Liver (tissue), 9 donors: ENCODE measurements around the gene DPF3. TPM values are rescaled to one million over a fixed set of nuclear protein-coding genes. Genes with fewer than 3 reads are reported as not detected.

ENCODE experiments used
- DNase-seq: peaks from one replicate; pipeline ENCODE4 v3.0.0-alpha.2; 2017; ENCODE audit warnings: low spot score
- H3K27ac ChIP-seq, 2 donors: one replicate each; pipeline ENCODE4 v1.7.0; 2013; ENCODE audit warnings: inconsistent platforms in 2 of 2, low read length in 2 of 2, control low read depth in 1 of 2, low read depth in 1 of 2, mild to moderate bottlenecking in 1 of 2
- H3K27me3 ChIP-seq, 4 donors: one replicate each; pipeline versions ENCODE4 v1.6.1 to v1.7.0; 2013; ENCODE audit warnings: low read length in 3 of 4, inconsistent platforms in 1 of 4, mild to moderate bottlenecking in 1 of 4, moderate library complexity in 1 of 4; ENCODE audit not compliant: control insufficient read depth in 4 of 4, insufficient read depth in 4 of 4
- H3K36me3 ChIP-seq, 4 donors: one replicate each; pipeline versions ENCODE4 v1.6.1 to v1.7.0; 2013; ENCODE audit warnings: low read length in 3 of 4, mild to moderate bottlenecking in 3 of 4, low read depth in 1 of 4, moderate library complexity in 1 of 4; ENCODE audit not compliant: control insufficient read depth in 4 of 4, insufficient read depth in 3 of 4
- H3K4me1 ChIP-seq, 4 donors: one replicate each; pipeline versions ENCODE4 v1.6.1 to v1.7.0; 2013; ENCODE audit warnings: low read length in 3 of 4, mild to moderate bottlenecking in 3 of 4, moderate library complexity in 1 of 4; ENCODE audit not compliant: control insufficient read depth in 4 of 4, insufficient read depth in 4 of 4
- H3K4me3 ChIP-seq, 3 donors: one replicate each; pipeline versions ENCODE4 v1.6.1 to v1.7.0; 2013; ENCODE audit warnings: low read length in 3 of 3, control low read depth in 1 of 3, low read depth in 1 of 3, mild to moderate bottlenecking in 1 of 3
- H3K9ac ChIP-seq, 2 donors: one replicate each; pipeline ENCODE4 v1.7.0; 2013; ENCODE audit warnings: low read length in 2 of 2, mild to moderate bottlenecking in 2 of 2, moderate library complexity in 2 of 2, control low read depth in 1 of 2, low read depth in 1 of 2
- H3K9me3 ChIP-seq, 4 donors: one replicate each; pipeline versions ENCODE4 v1.6.1 to v1.7.0; 2013; ENCODE audit warnings: low read length in 3 of 4; ENCODE audit not compliant: control insufficient read depth in 4 of 4
- EGR1 ChIP-seq, 2 donors: IDR thresholded peaks; 2 replicates each; pipeline ENCODE4 v1.6.1; 2016 to 2018; ENCODE audit warnings: antibody characterized with exemption in 2 of 2, low read depth in 2 of 2
- FOXA1 ChIP-seq: IDR thresholded peaks from 2 replicates; pipeline ENCODE4 v1.6.1; 2016; ENCODE audit warnings: antibody characterized with exemption
- FOXA2 ChIP-seq: IDR thresholded peaks from 2 replicates; pipeline ENCODE4 v1.6.1; 2016; ENCODE audit warnings: antibody characterized with exemption
- GABPA ChIP-seq, 2 donors: IDR thresholded peaks in 1 of 2; conservative IDR thresholded peaks in 1 of 2; 2 replicates each; pipeline ENCODE4 v1.6.1; 2016; ENCODE audit warnings: antibody characterized with exemption in 2 of 2, mild to moderate bottlenecking in 1 of 2, moderate library complexity in 1 of 2
- HNF4A ChIP-seq, 2 donors: conservative IDR thresholded peaks; 2 replicates each; pipeline ENCODE4 v1.6.1; 2016; ENCODE audit warnings: antibody characterized with exemption in 2 of 2, mild to moderate bottlenecking in 2 of 2
- HNF4G ChIP-seq: IDR thresholded peaks from 2 replicates; pipeline ENCODE4 v1.6.1; 2016; ENCODE audit warnings: antibody characterized with exemption
- JUND ChIP-seq, 2 donors: IDR thresholded peaks; 2 replicates each; pipeline ENCODE4 v1.6.1; 2016; ENCODE audit warnings: antibody characterized with exemption in 2 of 2
- NR2F2 ChIP-seq: IDR thresholded peaks from 2 replicates; pipeline ENCODE4 v1.6.1; 2016; ENCODE audit warnings: antibody characterized with exemption
- RAD21 ChIP-seq, 2 donors: IDR thresholded peaks; 2 replicates each; pipeline ENCODE4 v1.6.1; 2016; ENCODE audit warnings: antibody characterized with exemption in 2 of 2, mild to moderate bottlenecking in 2 of 2
- RXRA ChIP-seq, 2 donors: IDR thresholded peaks; 2 replicates each; pipeline ENCODE4 v1.6.1; 2017 to 2018; ENCODE audit warnings: antibody characterized with exemption in 2 of 2, mild to moderate bottlenecking in 1 of 2
- SP1 ChIP-seq: IDR thresholded peaks from 2 replicates; pipeline ENCODE4 v1.6.1; 2018; ENCODE audit warnings: antibody characterized with exemption, mild to moderate bottlenecking
- TAF1 ChIP-seq: conservative IDR thresholded peaks from 2 replicates; pipeline ENCODE4 v1.6.1; 2016; ENCODE audit warnings: antibody characterized with exemption, mild to moderate bottlenecking
- YY1 ChIP-seq: IDR thresholded peaks from 2 replicates; pipeline ENCODE4 v1.6.1; 2016; ENCODE audit warnings: antibody characterized with exemption, mild to moderate bottlenecking
- WGBS: extraction: QIAGEN DNeasy Blood & Tissue Kit; methylation state at CpG from one replicate; pipeline ENCODE4 v1.1.7; 2013; 5-methylcytosine and 5-hydroxymethylcytosine counted together
- polyA plus RNA-seq, 2 donors: library from polyadenylated mRNA; stranded (reverse) in 1 of 2; unstranded in 1 of 2; fragments of 200-250 nt in 1 of 2; fragments of >200 nt in 1 of 2; fragmentation: Nextera tagmentation in 1 of 2; extraction: Ambion mirVana in 1 of 2; gene quantifications; one replicate each; pipeline versions ENCODE4 v1.2.1 to v1.2.3, GENCODE V29; 2013 to 2015
- total RNA-seq, 2 donors: library from RNA; depleted of rRNA; stranded (reverse); fragments of >200 nt; gene quantifications; one replicate each; pipeline ENCODE4 v1.2.3, GENCODE V29; 2014
- TF ChIP-seq, protein P1 (sequence below): IDR thresholded peaks from 2 replicates; pipeline ENCODE4 v1.6.1; 2016; ENCODE audit warnings: antibody characterized with exemption
- TF ChIP-seq, protein P2 (sequence below): fragments of 150-350 bp; IDR thresholded peaks from 2 replicates; pipeline ENCODE4 v1.5.1; 2017; ENCODE audit warnings: improper control_type of control experiment, low read depth, low read length; ENCODE audit not compliant: missing input control
- TF ChIP-seq, protein P3 (sequence below): IDR thresholded peaks from 2 replicates; pipeline ENCODE4 v1.6.1; 2016; ENCODE audit warnings: antibody characterized with exemption, mild to moderate bottlenecking
- TF ChIP-seq, protein P4 (sequence below): IDR thresholded peaks from 2 replicates; pipeline ENCODE4 v1.6.1; 2016; ENCODE audit warnings: antibody characterized with exemption
- donor health status: healthy.
- donor health status: healthy.
- donor health status: healthy.
- donor health status: healthy.
- donor health status: healthy.

The DPF3 gene
- total and polyA plus RNA-seq, 4 donors: 1.1 to 23.2 (median 2.5) TPM

DNA sequence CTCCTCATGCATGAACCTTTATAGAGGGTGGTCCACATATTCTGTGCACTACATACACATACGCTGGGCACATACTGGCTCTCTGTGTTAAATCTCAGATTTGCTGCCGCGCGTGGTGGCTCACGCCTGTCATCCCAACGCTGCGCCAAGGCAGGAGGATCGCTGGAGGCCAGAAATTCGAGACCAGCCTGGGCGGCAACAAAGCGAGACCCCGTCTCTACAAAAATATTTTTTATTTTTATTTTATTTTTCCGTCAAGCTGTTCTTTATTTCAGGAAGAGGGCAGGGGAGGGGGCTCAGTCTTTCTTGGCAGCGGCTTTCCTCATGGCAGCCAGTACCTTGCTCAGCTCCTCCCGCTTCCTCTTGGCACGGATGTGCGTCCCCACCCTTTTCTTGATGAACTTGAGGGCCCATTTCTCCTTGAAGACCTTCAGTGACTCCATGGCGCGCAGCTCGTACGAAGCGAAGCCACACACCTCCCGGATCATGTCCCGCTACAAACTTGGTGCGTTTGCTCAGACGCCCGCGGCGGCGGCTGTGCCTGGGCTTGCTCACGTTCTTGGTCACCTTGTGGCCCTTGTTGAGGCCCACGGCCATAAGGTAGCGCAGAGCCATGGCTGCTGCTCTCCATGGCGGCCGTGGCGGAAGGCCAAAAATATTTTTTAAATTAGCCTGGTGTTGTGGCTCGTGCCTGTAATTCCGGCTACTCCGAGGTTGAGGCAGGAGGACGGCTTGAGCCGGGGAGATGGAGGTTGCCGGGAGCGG, 35.6 kb upstream of the DPF3 start:
- H3K27me3 ChIP-seq: no peaks in the 10 kb centered on the region
- DNase-seq: no peak
- WGBS: 97% methylated on average over 43 of the region's 43 CpGs
- no peaks in the 10 kb centered on the region for H3K9me3 ChIP-seq
- H3K4me3 ChIP-seq: no peak overlapping the region
- no peaks in the 10 kb centered on the region for H3K36me3 ChIP-seq
- H3K4me1 ChIP-seq: peaks cover 0 to 10% (median 5%) of the 10 kb centered on the region in 4 donors
- H3K9ac ChIP-seq: no peak overlapping the region
- TF ChIP-seq, protein P1, sequence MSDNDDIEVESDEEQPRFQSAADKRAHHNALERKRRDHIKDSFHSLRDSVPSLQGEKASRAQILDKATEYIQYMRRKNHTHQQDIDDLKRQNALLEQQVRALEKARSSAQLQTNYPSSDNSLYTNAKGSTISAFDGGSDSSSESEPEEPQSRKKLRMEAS: no peak
- TF ChIP-seq, protein P2, sequence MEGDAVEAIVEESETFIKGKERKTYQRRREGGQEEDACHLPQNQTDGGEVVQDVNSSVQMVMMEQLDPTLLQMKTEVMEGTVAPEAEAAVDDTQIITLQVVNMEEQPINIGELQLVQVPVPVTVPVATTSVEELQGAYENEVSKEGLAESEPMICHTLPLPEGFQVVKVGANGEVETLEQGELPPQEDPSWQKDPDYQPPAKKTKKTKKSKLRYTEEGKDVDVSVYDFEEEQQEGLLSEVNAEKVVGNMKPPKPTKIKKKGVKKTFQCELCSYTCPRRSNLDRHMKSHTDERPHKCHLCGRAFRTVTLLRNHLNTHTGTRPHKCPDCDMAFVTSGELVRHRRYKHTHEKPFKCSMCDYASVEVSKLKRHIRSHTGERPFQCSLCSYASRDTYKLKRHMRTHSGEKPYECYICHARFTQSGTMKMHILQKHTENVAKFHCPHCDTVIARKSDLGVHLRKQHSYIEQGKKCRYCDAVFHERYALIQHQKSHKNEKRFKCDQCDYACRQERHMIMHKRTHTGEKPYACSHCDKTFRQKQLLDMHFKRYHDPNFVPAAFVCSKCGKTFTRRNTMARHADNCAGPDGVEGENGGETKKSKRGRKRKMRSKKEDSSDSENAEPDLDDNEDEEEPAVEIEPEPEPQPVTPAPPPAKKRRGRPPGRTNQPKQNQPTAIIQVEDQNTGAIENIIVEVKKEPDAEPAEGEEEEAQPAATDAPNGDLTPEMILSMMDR: no peak
- no peak for TF ChIP-seq EGR1 (IDR thresholded peaks at IDR 0.05; ENCODE audit: low read depth in 2 of 2)
- TF ChIP-seq SP1: no peak
- no peak for TF ChIP-seq GABPA (IDR thresholded peaks at IDR 0.05 in 1 of 2, conservative IDR thresholded peaks at IDR 0.05 in 1 of 2)
- no peak for TF ChIP-seq YY1
- TF ChIP-seq, protein P3, sequence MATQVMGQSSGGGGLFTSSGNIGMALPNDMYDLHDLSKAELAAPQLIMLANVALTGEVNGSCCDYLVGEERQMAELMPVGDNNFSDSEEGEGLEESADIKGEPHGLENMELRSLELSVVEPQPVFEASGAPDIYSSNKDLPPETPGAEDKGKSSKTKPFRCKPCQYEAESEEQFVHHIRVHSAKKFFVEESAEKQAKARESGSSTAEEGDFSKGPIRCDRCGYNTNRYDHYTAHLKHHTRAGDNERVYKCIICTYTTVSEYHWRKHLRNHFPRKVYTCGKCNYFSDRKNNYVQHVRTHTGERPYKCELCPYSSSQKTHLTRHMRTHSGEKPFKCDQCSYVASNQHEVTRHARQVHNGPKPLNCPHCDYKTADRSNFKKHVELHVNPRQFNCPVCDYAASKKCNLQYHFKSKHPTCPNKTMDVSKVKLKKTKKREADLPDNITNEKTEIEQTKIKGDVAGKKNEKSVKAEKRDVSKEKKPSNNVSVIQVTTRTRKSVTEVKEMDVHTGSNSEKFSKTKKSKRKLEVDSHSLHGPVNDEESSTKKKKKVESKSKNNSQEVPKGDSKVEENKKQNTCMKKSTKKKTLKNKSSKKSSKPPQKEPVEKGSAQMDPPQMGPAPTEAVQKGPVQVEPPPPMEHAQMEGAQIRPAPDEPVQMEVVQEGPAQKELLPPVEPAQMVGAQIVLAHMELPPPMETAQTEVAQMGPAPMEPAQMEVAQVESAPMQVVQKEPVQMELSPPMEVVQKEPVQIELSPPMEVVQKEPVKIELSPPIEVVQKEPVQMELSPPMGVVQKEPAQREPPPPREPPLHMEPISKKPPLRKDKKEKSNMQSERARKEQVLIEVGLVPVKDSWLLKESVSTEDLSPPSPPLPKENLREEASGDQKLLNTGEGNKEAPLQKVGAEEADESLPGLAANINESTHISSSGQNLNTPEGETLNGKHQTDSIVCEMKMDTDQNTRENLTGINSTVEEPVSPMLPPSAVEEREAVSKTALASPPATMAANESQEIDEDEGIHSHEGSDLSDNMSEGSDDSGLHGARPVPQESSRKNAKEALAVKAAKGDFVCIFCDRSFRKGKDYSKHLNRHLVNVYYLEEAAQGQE: no peak
- TF ChIP-seq NR2F2: no peak
- TF ChIP-seq, protein P4, sequence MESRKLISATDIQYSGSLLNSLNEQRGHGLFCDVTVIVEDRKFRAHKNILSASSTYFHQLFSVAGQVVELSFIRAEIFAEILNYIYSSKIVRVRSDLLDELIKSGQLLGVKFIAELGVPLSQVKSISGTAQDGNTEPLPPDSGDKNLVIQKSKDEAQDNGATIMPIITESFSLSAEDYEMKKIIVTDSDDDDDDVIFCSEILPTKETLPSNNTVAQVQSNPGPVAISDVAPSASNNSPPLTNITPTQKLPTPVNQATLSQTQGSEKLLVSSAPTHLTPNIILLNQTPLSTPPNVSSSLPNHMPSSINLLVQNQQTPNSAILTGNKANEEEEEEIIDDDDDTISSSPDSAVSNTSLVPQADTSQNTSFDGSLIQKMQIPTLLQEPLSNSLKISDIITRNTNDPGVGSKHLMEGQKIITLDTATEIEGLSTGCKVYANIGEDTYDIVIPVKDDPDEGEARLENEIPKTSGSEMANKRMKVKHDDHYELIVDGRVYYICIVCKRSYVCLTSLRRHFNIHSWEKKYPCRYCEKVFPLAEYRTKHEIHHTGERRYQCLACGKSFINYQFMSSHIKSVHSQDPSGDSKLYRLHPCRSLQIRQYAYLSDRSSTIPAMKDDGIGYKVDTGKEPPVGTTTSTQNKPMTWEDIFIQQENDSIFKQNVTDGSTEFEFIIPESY: no peak
- no peak for TF ChIP-seq TAF1
- no peak for TF ChIP-seq FOXA2
- no peak for TF ChIP-seq RXRA (IDR thresholded peaks at IDR 0.05)
- no peak for TF ChIP-seq JUND (IDR thresholded peaks at IDR 0.05)
- no peak for TF ChIP-seq HNF4A (conservative IDR thresholded peaks at IDR 0.05)
- TF ChIP-seq HNF4G: no peak
- no peak for TF ChIP-seq FOXA1
- TF ChIP-seq RAD21 (IDR thresholded peaks at IDR 0.05): no peak
- H3K27ac ChIP-seq: no peak overlapping the region
